Esophagus muscularis mucosa (tissue), 4 donors: ENCODE results near the gene DPH7. TPM values are rescaled to one million over a fixed set of nuclear protein-coding genes. Genes with fewer than 3 reads are reported as not detected.

Experiments used
- DNase-seq: peaks from one replicate; pipeline ENCODE4 v3.0.0-alpha.2; 2017; ENCODE audit errors: extremely low spot score
- H3K27ac ChIP-seq, 4 donors: fragments of 200-600 bp; sonication (generic); replicated peaks in 1 of 4; 1 replicate in 3 of 4; 2 replicates in 1 of 4; pipeline ENCODE4 v1.5.1; 2016 to 2019; ENCODE audit warnings: mild to moderate bottlenecking in 1 of 4
- H3K27me3 ChIP-seq, 4 donors: fragments of 200-600 bp; sonication (generic); one replicate each; pipeline versions ENCODE4 v1.5.1 to v1.6.0; 2016 to 2019
- H3K36me3 ChIP-seq, 4 donors: fragments of 200-600 bp; sonication (generic); one replicate each; pipeline ENCODE4 v1.5.1; 2016 to 2019
- H3K4me1 ChIP-seq, 4 donors: fragments of 200-600 bp; sonication (generic); one replicate each; pipeline ENCODE4 v1.5.1; 2016 to 2019
- H3K4me3 ChIP-seq, 4 donors: fragments of 200-600 bp; sonication (generic); 1 replicate in 2 of 4; 2 replicates in 2 of 4; pipeline ENCODE4 v1.5.1; 2016 to 2019; ENCODE audit warnings: mild to moderate bottlenecking in 4 of 4, moderate library complexity in 1 of 4
- H3K9me3 ChIP-seq, 4 donors: fragments of 200-600 bp; sonication (generic); 1 replicate in 3 of 4; 2 replicates in 1 of 4; pipeline ENCODE4 v1.5.1; 2016 to 2019
- CTCF ChIP-seq, 3 experiments: fragments of 200-600 bp in 2 of 3; fragments of 450-650 bp in 1 of 3; sonication (generic) in 2 of 3; IDR thresholded peaks; one replicate each; pipeline ENCODE4 v1.5.1; 2017 to 2019; ENCODE audit warnings: antibody characterized with exemption in 3 of 3, mild to moderate bottlenecking in 2 of 3, moderate library complexity in 1 of 3
- EP300 ChIP-seq: sonication (generic); formaldehyde crosslinking; IDR thresholded peaks from one replicate; pipeline ENCODE4 v1.6.1; 2017; ENCODE audit warnings: antibody characterized with exemption
- POLR2A ChIP-seq: fragments of 450-650 bp; IDR thresholded peaks from one replicate; pipeline ENCODE4 v1.6.1; 2017; ENCODE audit warnings: antibody characterized with exemption, moderate library complexity, mild to moderate bottlenecking, low read depth
- POLR2AphosphoS5 ChIP-seq, 2 donors: sonication (generic); formaldehyde crosslinking; IDR thresholded peaks; one replicate each; pipeline ENCODE4 v1.6.1; 2017; ENCODE audit warnings: antibody characterized with exemption in 2 of 2
- WGBS: methylation state at CpG from one replicate; pipeline ENCODE4 v1.1.5; 2018; 5-methylcytosine and 5-hydroxymethylcytosine counted together
- intact Hi-C: fragments of 100-400 bp; cut with DNase I; formaldehyde crosslinking; loops from one replicate; pipeline ENCODE4 v1.15.1; 2023
- total RNA-seq, 4 donors: library from RNA; depleted of rRNA; stranded (reverse); fragments of >200 nt; gene quantifications; one replicate each; pipeline versions ENCODE4 v1.1.0 to v1.2.1, GENCODE V29; 2016

DPH7 gene
- total RNA-seq, 4 donors from 2014 or later, result 19.9 to 27.8 (median 24.8) TPM

- Histone ChIP-seq H3K36me3 (peaks cover 24 to 60% (median 44%) of the 10 kb centered on the region in 4 donors), H3K27ac (no peak overlapping the region), H3K4me1 (peaks cover 39 to 56% (median 50%) of the 10 kb centered on the region in 4 donors), H3K4me3 (no peak overlapping the region), H3K9me3 (no peaks in the 10 kb centered on the region), H3K27me3 (no peaks in the 10 kb centered on the region)
- DNase-seq, result no peak
- intact Hi-C loops, result no loop called here
- TF ChIP-seq CTCF (IDR thresholded peaks at IDR 0.05) (no peak), POLR2A (no peak), POLR2AphosphoS5 (IDR thresholded peaks at IDR 0.05) (no peak), EP300 (no peak)
- WGBS, result 75% methylated on average over 10 of the region's 12 CpGs
These were observed 2.9 kb downstream of the DPH7 start for GRCh38 chr9:137575716-137576411.

- intact Hi-C loops, result no loop called here
- Histone ChIP-seq H3K9me3 (no peaks in the 10 kb centered on the region), H3K4me1 (peaks cover 39 to 51% (median 48%) of the 10 kb centered on the region in 4 donors), H3K36me3 (peaks cover 24 to 62% (median 46%) of the 10 kb centered on the region in 4 donors), H3K27me3 (no peaks in the 10 kb centered on the region), H3K4me3 (no peak overlapping the region), H3K27ac (no peak overlapping the region)
- no peak for DNase-seq
- no peak for TF ChIP-seq POLR2A
- TF ChIP-seq CTCF (IDR thresholded peaks at IDR 0.05), result no peak
- no peak for TF ChIP-seq EP300
- TF ChIP-seq POLR2AphosphoS5 (IDR thresholded peaks at IDR 0.05), result no peak
- WGBS, result 64% methylated on average over 9 of the region's 9 CpGs
These were observed 3.4 kb downstream of the DPH7 start for GRCh38 chr9:137575364-137575715.

GRCh38 chr9:137574192-137574591 is 4.5 kb downstream of the DPH7 start:
- DNase-seq, result no peak
- TF ChIP-seq CTCF (IDR thresholded peaks at IDR 0.05) (no peak), POLR2A (no peak), EP300 (no peak), POLR2AphosphoS5 (IDR thresholded peaks at IDR 0.05) (no peak)
- no peaks in the 10 kb centered on the region for H3K27me3 ChIP-seq
- WGBS, result 87% methylated on average over 3 of the region's 10 CpGs
- H3K4me1 ChIP-seq, result peaks cover 27 to 40% (median 39%) of the 10 kb centered on the region in 4 donors
- H3K36me3 ChIP-seq, result peaks cover 24 to 66% (median 47%) of the 10 kb centered on the region in 4 donors
- H3K4me3 ChIP-seq, result no peak overlapping the region
- H3K9me3 ChIP-seq, result no peaks in the 10 kb centered on the region
- intact Hi-C loops, result no loop called here
- H3K27ac ChIP-seq, result no peak overlapping the region

GRCh38 chr9:137570566-137570965 is 8.2 kb downstream of the DPH7 start:
- Histone ChIP-seq H3K27me3 (no peaks in the 10 kb centered on the region), H3K27ac (no peak overlapping the region), H3K4me1 (peaks cover 0 to 11% (median 9%) of the 10 kb centered on the region in 4 donors), H3K4me3 (no peak overlapping the region), H3K36me3 (peaks cover 24 to 61% (median 42%) of the 10 kb centered on the region in 4 donors), H3K9me3 (no peaks in the 10 kb centered on the region)
- TF ChIP-seq CTCF (IDR thresholded peaks at IDR 0.05), result no peak
- TF ChIP-seq POLR2A, result no peak
- TF ChIP-seq POLR2AphosphoS5 (IDR thresholded peaks at IDR 0.05), result no peak
- no peak for TF ChIP-seq EP300
- DNase-seq, result no peak
- WGBS, result 96% methylated on average over 3 of the region's 3 CpGs
- intact Hi-C loops, result no loop called here
